HepG2 (cell line): ENCODE measurements around the gene SGCE. TPM values are rescaled to one million over a fixed set of nuclear protein-coding genes. Genes with fewer than 3 reads are reported as not detected.

Experiments
- ARID5B ChIP-seq: IDR thresholded peaks from 2 replicates; pipeline ENCODE4 v1.4.0; 2020; ENCODE audit warnings: mild to moderate bottlenecking, missing genetic modification reagents
- EEA1 ChIP-seq: sonication (generic); formaldehyde crosslinking; IDR thresholded peaks from 2 replicates; pipeline ENCODE4 v1.5.1; 2020; ENCODE audit warnings: mild to moderate bottlenecking, missing genetic modification reagents, borderline replicate concordance
- ESRRA ChIP-seq: sonication (generic); formaldehyde crosslinking; IDR thresholded peaks from 2 replicates; pipeline ENCODE4 v1.5.1; 2020; ENCODE audit warnings: mild to moderate bottlenecking, low read depth, missing genetic modification reagents
- HNF4A ChIP-seq: sonication (generic); formaldehyde crosslinking; IDR thresholded peaks from 2 replicates; pipeline ENCODE4 v1.4.0; 2020; ENCODE audit warnings: missing genetic modification reagents
- MAFG ChIP-seq: sonication (generic); formaldehyde crosslinking; IDR thresholded peaks from 2 replicates; pipeline ENCODE4 v1.5.1; 2020; ENCODE audit warnings: mild to moderate bottlenecking, missing genetic modification reagents
- RAD51 ChIP-seq: fragments of 450-650 bp; IDR thresholded peaks from 2 replicates; pipeline ENCODE4 v1.6.1; 2016; ENCODE audit warnings: borderline replicate concordance
- ZBTB2 ChIP-seq: sonication (generic); formaldehyde crosslinking; IDR thresholded peaks from 2 replicates; pipeline ENCODE4 v1.8.0; 2022; ENCODE audit warnings: low read depth, missing genetic modification reagents
- ZBTB33 ChIP-seq: sonication (generic); formaldehyde crosslinking; IDR thresholded peaks from 2 replicates; pipeline ENCODE4 v1.4.0; 2020; ENCODE audit warnings: missing genetic modification reagents
- ZFP36 ChIP-seq: fragments of 150-350 bp; IDR thresholded peaks from 2 replicates; pipeline ENCODE4 v1.6.1; 2018; ENCODE audit warnings: borderline replicate concordance, low read length, low read depth; ENCODE audit not compliant: partially characterized antibody
- ZHX2 ChIP-seq, 2 experiments: sonication (generic) in 1 of 2; formaldehyde crosslinking in 1 of 2; IDR thresholded peaks; 2 replicates each; pipeline versions ENCODE4 v1.6.1 to v1.9.0; 2014 to 2022; ENCODE audit warnings: antibody characterized with exemption in 1 of 2, borderline replicate concordance in 1 of 2, inconsistent platforms in 1 of 2, low read depth in 1 of 2, missing genetic modification reagents in 1 of 2
- ZNF207 ChIP-seq: fragments of 450-650 bp; IDR thresholded peaks from 2 replicates; pipeline ENCODE4 v1.6.1; 2016; ENCODE audit warnings: antibody characterized with exemption, borderline replicate concordance
- ZNF230 ChIP-seq: sonication (generic); formaldehyde crosslinking; IDR thresholded peaks from 2 replicates; pipeline ENCODE4 v1.4.0; 2020; ENCODE audit warnings: mild to moderate bottlenecking, missing genetic modification reagents
- ZNF3 ChIP-seq: IDR thresholded peaks from 2 replicates; pipeline ENCODE4 v1.7.0; 2017; ENCODE audit warnings: inconsistent platforms
- ZNF383 ChIP-seq: sonication (generic); formaldehyde crosslinking; IDR thresholded peaks from 2 replicates; pipeline ENCODE4 v1.4.0; 2020; ENCODE audit warnings: missing genetic modification reagents, mild to moderate bottlenecking, borderline replicate concordance
- ZNF557 ChIP-seq: sonication (generic); formaldehyde crosslinking; IDR thresholded peaks from 2 replicates; pipeline ENCODE4 v1.4.0; 2020; ENCODE audit warnings: missing genetic modification reagents
- ZNF772 ChIP-seq: sonication (generic); formaldehyde crosslinking; IDR thresholded peaks from 2 replicates; pipeline ENCODE4 v1.5.0; 2020; ENCODE audit warnings: mild to moderate bottlenecking, missing genetic modification reagents
- ZNF878 ChIP-seq: sonication (generic); formaldehyde crosslinking; IDR thresholded peaks from 2 replicates; pipeline ENCODE4 v1.8.1; 2023; ENCODE audit warnings: mild to moderate bottlenecking, missing genetic modification reagents, moderate library complexity
- ZZZ3 ChIP-seq: sonication (generic); formaldehyde crosslinking; IDR thresholded peaks from 2 replicates; pipeline ENCODE4 v1.4.0; 2020; ENCODE audit warnings: missing genetic modification reagents, mild to moderate bottlenecking, borderline replicate concordance
- polyA plus RNA-seq, 8 experiments: library from polyadenylated mRNA; depleted of rRNA in 3 of 8; stranded (reverse) in 7 of 8; unstranded in 1 of 8; fragments of >200 nt; fragmentation: Illumina TruSeq in 4 of 8; extraction: Trizol in 4 of 8; gene quantifications; 2 replicates each; pipeline versions ENCODE4 v1.2.1 to v1.2.3, GENCODE V29; 2011 to 2016; ENCODE audit warnings: low read depth in 4 of 8, missing spikeins in 1 of 8, mixed read lengths in 1 of 8; ENCODE audit not compliant: insufficient read depth in 1 of 8
- total RNA-seq, 5 experiments: library from RNA; depleted of rRNA; stranded (reverse); fragments of >200 nt; fragmentation: Illumina TruSeq; extraction: Trizol; gene quantifications; 2 replicates each; pipeline ENCODE4 v1.2.3, GENCODE V29; 2016; ENCODE audit warnings: low read depth in 1 of 5

SGCE gene
- total and polyA plus RNA-seq, 2 of the 13 experiments (the other 11 are each of a cell fraction or from before 2014, with no cell fraction given), result 52.3 to 71.1 TPM

GRCh38 chr7:94620703-94621118, 35.2 kb downstream of the SGCE start (continued):
- TF ChIP-seq ZBTB2 (no peak), ZNF3 (CRISPR knock-in tag) (no peak), EEA1 (CRISPR knock-in tag) (no peak), ZNF207 (no peak), RAD51 (no peak), ESRRA (CRISPR knock-in tag) (no peak), ZBTB33 (CRISPR knock-in tag) (no peak), ZZZ3 (CRISPR knock-in tag) (no peak), HNF4A (CRISPR knock-in tag) (no peak), ZFP36 (no peak), ZNF557 (CRISPR knock-in tag) (no peak), ZNF383 (CRISPR knock-in tag) (no peak), ZHX2 (IDR thresholded peaks at IDR 0.05; ENCODE audit: low read depth) (no peak), ZHX2 (CRISPR knock-in tag; IDR thresholded peaks at IDR 0.05; ENCODE audit: borderline replicate concordance) (no peak), ZNF230 (CRISPR knock-in tag) (no peak), MAFG (CRISPR knock-in tag) (no peak), ARID5B (CRISPR knock-in tag) (peak; percentile 84), ZNF878 (no peak), ZNF772 (no peak)
